GM19035 (cell line): Measurements from ENCODE around the gene FCRL6.

Experiments
- ATAC-seq: cut with Tn5 transposase; IDR thresholded peaks from one replicate; pipeline ENCODE4 v1.9.1; 2021; ENCODE audit not compliant: unreplicated experiment

Gene FCRL6

GRCh38 chr1:159798893-159799292, 3.3 kb upstream of the FCRL6 start:
- no peak for ATAC-seq

- ATAC-seq, result no peak
These were observed 2.6 kb upstream of the FCRL6 start for GRCh38 chr1:159799446-159799985.

GRCh38 chr1:159800177-159800930, 1.8 kb upstream of the FCRL6 start:
- peak; percentile 63 for ATAC-seq

GRCh38 chr1:159803956-159804689, 2.0 kb downstream of the FCRL6 start:
- ATAC-seq, result no peak

- no peak for ATAC-seq
These were observed 2.8 kb downstream of the FCRL6 start for GRCh38 chr1:159804924-159805323.

GRCh38 chr1:159815926-159816325, 13.8 kb downstream of the FCRL6 start:
- ATAC-seq, result no peak

GRCh38 chr1:159817276-159818041, 15.3 kb downstream of the FCRL6 start:
- ATAC-seq, result no peak

- ATAC-seq, result no peak
These were observed 19.2 kb downstream of the FCRL6 start for GRCh38 chr1:159821171-159821867.

GRCh38 chr1:159823406-159823805, 21.2 kb downstream of the FCRL6 start:
- no peak for ATAC-seq

- ATAC-seq, result no peak
These were observed 23.4 kb downstream of the FCRL6 start for GRCh38 chr1:159825564-159825963.

- no peak for ATAC-seq
These were observed 24.4 kb downstream of the FCRL6 start, which contains the start of gene SLAMF8 for GRCh38 chr1:159826441-159827101. Gene SLAMF8, plus strand, starts transcription at chr1:159826873. Its CDS starts 26 bp downstream, at chr1:159826899.

GRCh38 chr1:159827102-159827490, 24.9 kb downstream of the FCRL6 start:
- ATAC-seq, result no peak

GRCh38 chr1:159827549-159827948, 25.4 kb downstream of the FCRL6 start:
- no peak for ATAC-seq

- ATAC-seq, result no peak
These were observed 26.0 kb downstream of the FCRL6 start for GRCh38 chr1:159828176-159828575.

GRCh38 chr1:159828581-159829272, 26.6 kb downstream of the FCRL6 start:
- ATAC-seq, result no peak

- peak; percentile 68 for ATAC-seq
These were observed 27.1 kb downstream of the FCRL6 start for GRCh38 chr1:159829273-159829634.

- no peak for ATAC-seq
These were observed 27.8 kb downstream of the FCRL6 start for GRCh38 chr1:159829822-159830465.

- no peak for ATAC-seq
These were observed 28.6 kb downstream of the FCRL6 start for GRCh38 chr1:159830722-159831121.
